KMS-11 (cell line): ENCODE results near the gene ELFN1.

Experiments used
- H2AFZ ChIP-seq: fragments of 200-600 bp; sonication (generic); 2 replicates; pipeline ENCODE4 v1.6.1; 2016; ENCODE audit warnings: antibody characterized with exemption, mixed run types, low read depth
- H3K27ac ChIP-seq: fragments of 200-600 bp; sonication (generic); 2 replicates; pipeline ENCODE4 v1.6.1; 2016; ENCODE audit warnings: mild to moderate bottlenecking, mixed run types
- H3K27me3 ChIP-seq: fragments of 200-600 bp; sonication (generic); 2 replicates; pipeline ENCODE4 v1.6.1; 2017; ENCODE audit warnings: mild to moderate bottlenecking, low read depth, mixed run types, moderate library complexity; ENCODE audit not compliant: insufficient read depth
- H3K36me3 ChIP-seq: fragments of 200-600 bp; sonication (generic); 2 replicates; pipeline ENCODE4 v1.6.1; 2017; ENCODE audit warnings: mild to moderate bottlenecking, mixed run types; ENCODE audit not compliant: insufficient read depth
- H3K4me1 ChIP-seq: fragments of 200-600 bp; sonication (generic); 2 replicates; pipeline ENCODE4 v1.6.1; 2016; ENCODE audit warnings: mild to moderate bottlenecking, low read depth, mixed run types; ENCODE audit not compliant: poor library complexity, severe bottlenecking
- H3K4me2 ChIP-seq: fragments of 200-600 bp; sonication (generic); 2 replicates; pipeline ENCODE4 v1.7.0; 2016; ENCODE audit warnings: mild to moderate bottlenecking, mixed run types
- H3K4me3 ChIP-seq: fragments of 200-600 bp; sonication (generic); IDR thresholded peaks from 2 replicates; pipeline ENCODE4 v1.6.1; 2017; ENCODE audit warnings: low read depth, low read length, mixed read lengths; ENCODE audit not compliant: insufficient read depth
- H3K79me2 ChIP-seq: fragments of 200-600 bp; sonication (generic); 2 replicates; pipeline ENCODE4 v1.6.1; 2016; ENCODE audit warnings: low read depth, mixed run types; ENCODE audit not compliant: insufficient read depth
- H3K9ac ChIP-seq: fragments of 200-600 bp; sonication (generic); 2 replicates; pipeline ENCODE4 v1.6.1; 2016; ENCODE audit warnings: mild to moderate bottlenecking, mixed run types
- H4K20me1 ChIP-seq: fragments of 200-600 bp; sonication (generic); 2 replicates; pipeline ENCODE4 v1.6.1; 2016; ENCODE audit warnings: mild to moderate bottlenecking, mixed run types; ENCODE audit not compliant: insufficient read depth
- TF ChIP-seq, protein P1 (sequence below): fragments of 200-600 bp; sonication (generic); conservative IDR thresholded peaks from 2 replicates; pipeline ENCODE4 v1.6.1; 2017; ENCODE audit warnings: low read depth, mild to moderate bottlenecking, antibody characterized with exemption, low read length, moderate library complexity, mixed read lengths

ELFN1 gene

DNA sequence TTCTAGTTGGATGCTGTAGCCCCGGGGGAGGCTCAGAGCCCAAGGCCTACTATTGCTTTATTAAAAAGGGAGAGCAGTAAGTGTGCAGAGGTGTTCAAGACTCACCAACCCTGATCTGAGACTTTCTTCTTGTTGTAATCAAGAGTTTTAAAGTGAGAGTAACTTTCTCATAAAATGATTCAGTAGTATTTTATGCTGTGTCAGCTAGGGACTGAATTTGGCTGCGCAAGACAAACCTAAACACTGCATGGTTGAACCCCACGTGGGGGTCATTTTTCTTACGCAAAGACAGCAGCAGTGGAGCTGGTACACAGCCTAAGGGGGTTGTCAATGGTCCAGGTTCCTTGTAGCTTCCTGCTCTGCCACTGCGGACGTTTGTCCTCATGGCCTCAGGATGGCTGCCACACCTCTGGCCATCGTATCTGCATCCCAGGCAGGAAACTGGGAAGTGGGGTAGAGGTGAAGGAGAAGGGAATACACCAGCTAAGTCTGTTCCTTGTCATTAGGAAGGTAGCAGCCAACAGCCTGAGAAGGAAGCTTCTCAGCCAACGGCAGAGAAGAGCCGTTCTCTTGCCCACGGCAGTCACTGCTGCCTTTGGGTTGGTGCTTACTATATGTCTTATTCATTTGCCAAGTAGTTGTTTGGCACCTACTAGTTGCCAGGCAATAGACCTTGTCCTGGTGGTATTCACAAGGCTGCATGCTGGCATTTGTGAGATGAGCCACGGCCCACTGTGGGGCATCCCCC is 44.7 kb downstream of the ELFN1 start:
- no peak overlapping the region for H3K9ac ChIP-seq
- H3K27me3 ChIP-seq = peaks cover 73% of the 10 kb centered on the region
- no peaks in the 10 kb centered on the region for H4K20me1 ChIP-seq
- H3K4me1 ChIP-seq = no peaks in the 10 kb centered on the region
- TF ChIP-seq, protein P1, sequence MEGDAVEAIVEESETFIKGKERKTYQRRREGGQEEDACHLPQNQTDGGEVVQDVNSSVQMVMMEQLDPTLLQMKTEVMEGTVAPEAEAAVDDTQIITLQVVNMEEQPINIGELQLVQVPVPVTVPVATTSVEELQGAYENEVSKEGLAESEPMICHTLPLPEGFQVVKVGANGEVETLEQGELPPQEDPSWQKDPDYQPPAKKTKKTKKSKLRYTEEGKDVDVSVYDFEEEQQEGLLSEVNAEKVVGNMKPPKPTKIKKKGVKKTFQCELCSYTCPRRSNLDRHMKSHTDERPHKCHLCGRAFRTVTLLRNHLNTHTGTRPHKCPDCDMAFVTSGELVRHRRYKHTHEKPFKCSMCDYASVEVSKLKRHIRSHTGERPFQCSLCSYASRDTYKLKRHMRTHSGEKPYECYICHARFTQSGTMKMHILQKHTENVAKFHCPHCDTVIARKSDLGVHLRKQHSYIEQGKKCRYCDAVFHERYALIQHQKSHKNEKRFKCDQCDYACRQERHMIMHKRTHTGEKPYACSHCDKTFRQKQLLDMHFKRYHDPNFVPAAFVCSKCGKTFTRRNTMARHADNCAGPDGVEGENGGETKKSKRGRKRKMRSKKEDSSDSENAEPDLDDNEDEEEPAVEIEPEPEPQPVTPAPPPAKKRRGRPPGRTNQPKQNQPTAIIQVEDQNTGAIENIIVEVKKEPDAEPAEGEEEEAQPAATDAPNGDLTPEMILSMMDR = no peak
- H3K4me2 ChIP-seq = no peak overlapping the region
- no peak overlapping the region for H3K27ac ChIP-seq
- H2AFZ ChIP-seq = no peak overlapping the region
- H3K79me2 ChIP-seq = no peaks in the 10 kb centered on the region
- H3K36me3 ChIP-seq = no peaks in the 10 kb centered on the region
- no peak overlapping the region for H3K4me3 ChIP-seq

DNA sequence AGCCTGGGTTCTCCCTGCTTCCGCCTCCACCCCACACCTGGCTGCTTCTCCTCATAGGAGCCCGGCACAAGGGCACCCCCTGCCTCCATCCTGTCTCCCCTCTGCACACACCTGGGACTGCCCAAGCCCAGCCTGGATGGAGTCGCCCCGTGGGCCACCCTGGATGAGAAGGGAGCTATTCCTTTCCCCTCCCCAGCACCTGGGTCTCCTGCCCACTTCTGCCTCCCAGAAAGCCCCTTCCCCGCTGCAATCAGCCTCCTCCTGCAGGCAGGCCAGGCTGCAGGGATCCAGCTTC is 45.2 kb downstream of the ELFN1 start:
- H3K4me1 ChIP-seq = no peaks in the 10 kb centered on the region
- no peak overlapping the region for H3K4me2 ChIP-seq
- no peak overlapping the region for H3K4me3 ChIP-seq
- H3K27ac ChIP-seq = no peak overlapping the region
- H3K79me2 ChIP-seq = no peaks in the 10 kb centered on the region
- TF ChIP-seq, protein P1 = no peak
- H2AFZ ChIP-seq = no peak overlapping the region
- H3K9ac ChIP-seq = no peak overlapping the region
- peaks cover 69% of the 10 kb centered on the region for H3K27me3 ChIP-seq
- no peaks in the 10 kb centered on the region for H4K20me1 ChIP-seq
- no peaks in the 10 kb centered on the region for H3K36me3 ChIP-seq

DNA sequence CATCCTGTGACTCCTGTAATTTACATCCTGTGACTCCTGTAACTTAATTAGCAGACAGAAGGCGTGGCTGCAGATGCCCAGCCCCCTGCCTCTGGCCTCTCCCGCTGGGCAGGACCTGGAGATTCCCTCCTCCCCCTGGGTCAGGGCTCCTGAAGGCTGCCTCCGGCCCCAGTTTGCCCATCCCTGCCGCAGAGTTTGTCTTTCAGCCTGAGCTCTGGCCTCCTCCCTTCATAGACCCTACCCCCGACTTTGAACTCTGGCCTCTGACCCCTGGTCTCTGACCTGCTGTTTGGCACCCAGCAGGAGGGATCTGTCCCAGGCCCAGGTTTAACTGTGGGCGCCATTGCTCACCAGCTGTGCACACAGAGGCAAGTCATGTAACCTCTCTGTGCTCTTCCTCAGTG is 45.6 kb downstream of the ELFN1 start:
- H3K27me3 ChIP-seq = peaks cover 66% of the 10 kb centered on the region
- H4K20me1 ChIP-seq = no peaks in the 10 kb centered on the region
- TF ChIP-seq, protein P1 = no peak
- no peak overlapping the region for H3K4me3 ChIP-seq
- no peak overlapping the region for H3K9ac ChIP-seq
- no peak overlapping the region for H2AFZ ChIP-seq
- no peaks in the 10 kb centered on the region for H3K4me1 ChIP-seq
- H3K79me2 ChIP-seq = no peaks in the 10 kb centered on the region
- no peak overlapping the region for H3K4me2 ChIP-seq
- H3K27ac ChIP-seq = no peak overlapping the region
- no peaks in the 10 kb centered on the region for H3K36me3 ChIP-seq

DNA sequence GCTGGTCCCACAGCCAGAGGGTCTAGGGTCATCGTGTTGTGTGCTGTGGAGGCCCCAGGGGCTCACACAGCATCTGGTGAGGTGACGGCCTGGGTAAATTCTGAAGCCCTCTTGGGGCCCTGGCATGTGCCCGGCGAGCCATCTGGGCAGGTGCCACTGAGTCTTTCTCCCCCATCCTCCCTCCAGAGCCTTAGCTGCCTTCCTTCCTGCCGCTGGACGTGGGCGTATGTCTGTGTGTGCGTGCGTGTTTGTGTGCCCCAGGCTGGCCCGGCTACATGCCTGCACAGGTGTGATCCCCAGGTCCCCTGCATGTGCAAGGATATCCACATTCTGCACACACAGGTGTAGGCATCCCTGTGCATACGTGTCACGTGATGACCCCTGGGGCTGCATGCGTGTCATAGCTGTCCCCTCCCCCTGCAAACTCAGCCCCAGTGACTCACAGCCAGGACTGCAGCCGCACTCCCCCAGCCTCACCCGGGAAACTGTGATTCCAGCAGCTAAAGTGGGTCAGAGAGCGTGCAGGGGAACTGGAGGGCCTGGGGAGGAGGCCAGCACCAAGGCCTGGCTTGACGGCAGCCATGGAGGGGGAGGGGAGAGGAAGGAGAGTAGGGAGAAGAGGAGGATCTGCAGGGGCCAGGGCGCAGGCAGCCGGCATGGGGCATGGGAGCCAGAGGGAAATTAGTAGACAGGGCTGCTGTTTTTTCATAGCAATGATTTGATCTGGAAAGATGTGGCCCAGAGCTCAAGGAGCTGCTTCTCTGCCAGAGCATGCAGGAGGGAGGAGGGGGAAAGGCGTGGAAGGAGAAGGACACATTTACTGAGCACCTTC is 46.4 kb downstream of the ELFN1 start:
- Histone ChIP-seq H3K4me3 (no peak overlapping the region), H3K9ac (no peak overlapping the region), H3K36me3 (no peaks in the 10 kb centered on the region), H2AFZ (no peak overlapping the region), H4K20me1 (no peaks in the 10 kb centered on the region), H3K79me2 (no peaks in the 10 kb centered on the region), H3K27me3 (peaks cover 61% of the 10 kb centered on the region), H3K4me2 (no peak overlapping the region), H3K27ac (no peak overlapping the region), H3K4me1 (no peaks in the 10 kb centered on the region)
- TF ChIP-seq, protein P1 = no peak
